ENCODE measurements around the gene UTP25.

Gene UTP25

GRCh38 chr1:209805341-209805781 is 22.4 kb upstream of the UTP25 start:
- no peak for FAIRE-seq

DNA sequence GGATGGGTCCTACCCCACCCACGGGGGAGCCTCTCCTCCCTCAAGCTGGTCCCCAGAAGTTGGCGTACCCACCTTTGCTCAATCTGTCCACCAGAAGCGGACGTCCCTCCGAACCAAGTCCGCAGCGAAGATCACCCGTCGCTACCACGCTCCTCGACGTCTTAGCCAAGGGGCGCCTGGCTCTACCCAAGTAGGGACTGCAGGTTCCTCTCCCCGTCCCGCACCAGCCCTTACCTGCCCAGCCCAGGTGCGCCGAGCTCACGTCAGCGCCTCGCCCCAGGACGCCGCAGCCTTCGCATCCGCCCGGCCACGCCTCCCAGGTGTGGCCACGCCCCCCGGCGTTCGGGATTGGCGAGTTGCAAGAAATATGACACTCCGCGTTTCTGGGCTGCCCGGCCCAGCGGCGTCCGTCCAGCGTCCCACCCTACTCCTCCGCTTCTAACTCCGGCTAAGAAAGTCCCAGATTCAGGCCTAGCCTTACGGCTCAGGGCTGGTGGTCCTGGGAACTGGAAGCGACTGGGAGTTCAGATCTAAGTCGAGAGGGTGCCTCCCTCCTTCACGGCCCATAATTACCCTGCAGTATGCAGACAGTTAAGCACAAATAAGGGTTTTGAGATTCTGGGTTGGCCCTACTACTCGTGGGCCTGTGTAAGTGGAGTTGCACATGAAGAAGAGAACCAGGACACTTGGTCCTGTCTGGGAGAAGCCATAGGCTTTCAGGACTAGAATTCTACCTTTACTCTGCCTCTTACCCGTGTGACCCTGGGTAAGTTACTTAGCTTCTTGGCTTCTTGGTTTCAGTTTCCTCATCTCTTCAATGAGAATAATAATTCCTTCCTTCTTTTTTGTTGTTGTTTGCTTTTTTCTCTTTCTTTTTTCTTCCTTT is 21.7 kb upstream of the UTP25 start, which contains the start of gene IRF6:
IRF6 (minus strand) TSS at position 268 of the 886 bp plus-strand sequence. CDS start 4,729 bp downstream, outside the sequence.
- DNase-seq (ENCODE audit: low spot score), result no peak
- FAIRE-seq, result no peak

More at GRCh38 chr1:209805341-209805781, 22.4 kb upstream of the UTP25 start:
- DNase-seq (ENCODE audit: low spot score), result no peak

DNA sequence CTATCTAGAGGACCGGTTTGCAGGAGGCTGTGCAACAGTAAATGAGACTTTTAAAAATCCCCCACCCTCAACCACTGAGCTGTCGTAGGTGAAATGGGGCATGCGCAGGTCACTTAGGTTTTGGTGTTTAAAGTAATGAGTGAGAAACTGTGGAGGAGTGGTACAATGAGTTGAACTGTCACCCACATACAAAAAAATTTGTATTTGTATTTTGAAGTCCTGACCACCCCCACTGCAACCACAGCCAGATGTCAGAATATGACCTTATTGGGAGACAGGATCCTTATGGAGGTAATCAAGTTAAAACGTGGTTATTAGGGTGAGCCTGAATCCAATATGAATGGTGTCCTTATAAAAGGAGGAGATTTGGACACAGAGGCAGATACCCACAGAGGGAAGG is 20.3 kb upstream of the UTP25 start:
- FAIRE-seq (no peak), DNase-seq (ENCODE audit: low spot score) (no peak)

- FAIRE-seq (peak; percentile 78), DNase-seq (ENCODE audit: low spot score) (peak; percentile 85)
These were observed 19.7 kb upstream of the UTP25 start for GRCh38 chr1:209808059-209808581.

DNA sequence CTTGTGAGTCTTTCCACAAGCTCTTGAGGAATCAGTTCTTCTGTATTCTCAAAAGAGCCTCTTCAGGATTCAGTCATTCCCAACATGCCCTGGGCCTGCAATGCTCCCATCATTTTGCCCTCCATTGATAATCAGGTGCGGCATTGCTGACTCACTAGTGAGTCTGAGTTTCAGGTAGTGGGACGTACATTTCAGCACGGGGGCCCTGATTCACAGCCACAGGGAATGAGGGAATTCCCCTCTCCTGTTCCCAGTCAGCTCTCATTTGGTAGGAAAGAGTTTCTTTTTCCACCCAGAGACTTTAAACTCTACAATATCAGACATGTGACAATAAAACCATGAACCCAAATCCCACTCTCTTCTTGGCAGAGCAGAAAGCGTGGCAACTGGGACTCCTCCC is 18.2 kb upstream of the UTP25 start:
- FAIRE-seq (no peak), DNase-seq (ENCODE audit: low spot score) (peak; percentile 34)

DNA sequence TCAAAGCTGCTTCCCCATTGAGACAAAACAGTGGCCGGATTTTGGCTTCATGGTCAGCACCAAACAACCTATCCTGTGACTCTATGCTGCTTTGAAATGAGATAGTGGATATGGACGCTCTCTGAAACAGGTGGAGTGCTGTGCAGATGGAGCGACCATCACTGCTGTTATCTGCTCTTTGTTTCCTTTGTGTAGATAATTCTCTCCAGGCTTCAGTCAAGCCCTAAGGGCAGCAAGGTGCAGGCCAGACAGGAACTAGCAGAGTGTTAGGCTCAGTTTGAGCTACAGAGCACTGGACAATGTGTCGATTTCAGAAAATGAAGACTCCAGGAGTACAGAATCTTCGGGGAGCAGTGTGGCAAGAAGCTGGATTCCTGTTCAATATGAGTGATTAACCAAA is 17.0 kb upstream of the UTP25 start:
- FAIRE-seq (no peak), DNase-seq (ENCODE audit: low spot score) (no peak)

DNA sequence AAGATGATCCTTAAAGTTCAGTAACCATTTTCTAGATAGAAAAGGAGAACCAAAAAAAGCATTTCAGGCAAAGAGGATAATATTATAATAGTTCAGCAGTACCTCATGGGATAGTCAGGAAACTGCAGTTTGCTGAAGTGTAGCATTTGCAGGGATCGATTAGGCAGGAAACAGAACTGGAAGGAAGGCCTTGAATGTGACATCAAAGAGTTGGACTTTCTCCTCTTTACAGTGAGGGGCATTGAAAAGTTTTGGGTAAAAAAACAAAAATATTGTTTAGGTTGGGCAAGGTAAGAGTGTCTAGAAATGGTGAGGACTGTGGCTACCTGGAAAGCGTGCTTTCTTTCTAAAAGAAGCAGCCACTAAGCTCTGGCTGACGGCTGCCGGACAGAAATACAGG is 13.9 kb upstream of the UTP25 start:
- FAIRE-seq, result no peak
- DNase-seq (ENCODE audit: low spot score), result no peak

DNA sequence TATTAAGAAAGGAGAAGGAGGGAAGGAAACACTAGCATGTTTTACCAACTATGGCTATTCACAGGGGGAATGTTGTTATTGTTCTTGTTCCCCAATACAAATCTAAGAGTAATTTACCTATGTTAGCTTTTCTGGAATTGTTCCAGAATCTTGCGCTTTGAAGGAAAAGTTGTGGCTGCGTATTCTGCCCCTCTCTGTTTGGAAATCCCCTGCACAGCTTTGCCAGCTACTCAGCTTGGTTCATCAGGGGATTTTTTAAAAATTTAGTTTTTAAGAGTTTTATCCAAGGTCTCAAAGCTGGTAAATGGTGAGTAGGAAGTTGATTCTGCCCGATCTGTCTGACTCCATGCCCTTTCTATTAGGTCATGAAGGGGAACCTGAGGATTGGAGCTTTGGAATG is 12.3 kb upstream of the UTP25 start:
- DNase-seq (ENCODE audit: low spot score) (no peak), FAIRE-seq (no peak)

GRCh38 chr1:209815931-209816341 is 11.8 kb upstream of the UTP25 start:
- FAIRE-seq (no peak), DNase-seq (ENCODE audit: low spot score) (no peak)

DNA sequence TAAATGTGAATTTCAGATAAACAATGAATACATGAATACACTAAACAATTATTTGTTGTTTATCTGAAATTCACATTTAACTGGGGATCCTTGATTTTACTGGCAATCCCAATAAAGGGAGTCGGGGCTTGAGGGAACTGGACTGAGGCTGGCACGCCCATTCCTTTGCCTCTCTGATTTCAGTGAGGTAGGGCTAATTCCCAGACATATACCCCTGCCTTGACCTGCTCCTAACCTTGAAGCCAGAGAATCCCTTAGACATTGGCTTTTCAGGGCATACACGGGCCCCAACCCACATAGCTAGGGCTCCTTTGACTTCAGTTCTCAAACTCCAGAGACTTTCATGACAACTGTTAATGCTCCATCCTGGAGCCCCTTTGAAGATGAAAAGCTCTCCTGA is 10.8 kb upstream of the UTP25 start:
- no peak for DNase-seq (ENCODE audit: low spot score)
- no peak for FAIRE-seq

GRCh38 chr1:209817691-209818090 is 10.1 kb upstream of the UTP25 start:
- DNase-seq (ENCODE audit: low spot score) (no peak), FAIRE-seq (no peak)

- no peak for DNase-seq (ENCODE audit: low spot score)
- FAIRE-seq, result no peak
These were observed 8.7 kb upstream of the UTP25 start for GRCh38 chr1:209819058-209819457.

DNA sequence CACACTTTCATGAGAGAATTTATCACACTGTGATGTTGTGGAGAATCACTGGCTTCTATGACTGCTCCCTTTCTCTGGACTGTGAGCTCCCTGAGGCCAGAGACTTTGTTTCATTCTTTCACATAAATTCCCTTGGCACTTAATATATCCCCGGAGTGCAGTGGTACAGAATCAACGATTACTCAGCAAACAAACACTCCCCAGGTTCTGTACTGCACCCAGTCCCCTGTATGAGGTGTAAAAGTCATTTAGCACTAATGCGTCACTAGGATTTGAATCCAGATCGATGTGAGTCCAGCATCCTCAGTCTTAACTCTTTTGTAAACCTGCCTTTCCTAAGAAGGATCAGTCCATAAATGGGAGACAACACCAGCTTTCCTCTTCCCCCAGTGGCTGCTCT is 6.8 kb upstream of the UTP25 start:
- no peak for FAIRE-seq
- DNase-seq (ENCODE audit: low spot score), result no peak

DNA sequence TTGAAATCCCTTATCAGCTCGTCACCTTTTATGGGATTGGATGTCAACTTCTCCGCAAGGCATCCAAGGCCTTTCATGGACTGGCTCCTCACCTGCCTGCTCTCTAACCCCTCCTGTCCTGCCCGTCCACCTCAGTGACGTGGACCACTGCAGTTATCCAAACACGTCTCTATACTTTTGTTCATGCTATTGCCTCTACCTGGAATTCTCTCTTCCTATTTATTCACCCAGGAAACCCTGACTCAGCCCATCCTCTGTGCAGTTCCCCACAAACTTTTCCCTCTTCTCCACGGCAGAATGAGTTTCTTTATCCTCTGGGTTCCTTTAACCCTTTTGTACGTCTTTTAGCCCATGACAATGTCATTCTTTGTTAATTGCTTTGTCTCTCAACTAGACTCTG is 5.1 kb upstream of the UTP25 start:
- no peak for FAIRE-seq

GRCh38 chr1:209823143-209824041 is 4.4 kb upstream of the UTP25 start:
- peak; percentile 43 for DNase-seq (ENCODE audit: low spot score)
- FAIRE-seq, result peak; percentile 58

More for the DNA sequence above, 5.1 kb upstream of the UTP25 start:
- no peak for DNase-seq (ENCODE audit: low spot score)

DNA sequence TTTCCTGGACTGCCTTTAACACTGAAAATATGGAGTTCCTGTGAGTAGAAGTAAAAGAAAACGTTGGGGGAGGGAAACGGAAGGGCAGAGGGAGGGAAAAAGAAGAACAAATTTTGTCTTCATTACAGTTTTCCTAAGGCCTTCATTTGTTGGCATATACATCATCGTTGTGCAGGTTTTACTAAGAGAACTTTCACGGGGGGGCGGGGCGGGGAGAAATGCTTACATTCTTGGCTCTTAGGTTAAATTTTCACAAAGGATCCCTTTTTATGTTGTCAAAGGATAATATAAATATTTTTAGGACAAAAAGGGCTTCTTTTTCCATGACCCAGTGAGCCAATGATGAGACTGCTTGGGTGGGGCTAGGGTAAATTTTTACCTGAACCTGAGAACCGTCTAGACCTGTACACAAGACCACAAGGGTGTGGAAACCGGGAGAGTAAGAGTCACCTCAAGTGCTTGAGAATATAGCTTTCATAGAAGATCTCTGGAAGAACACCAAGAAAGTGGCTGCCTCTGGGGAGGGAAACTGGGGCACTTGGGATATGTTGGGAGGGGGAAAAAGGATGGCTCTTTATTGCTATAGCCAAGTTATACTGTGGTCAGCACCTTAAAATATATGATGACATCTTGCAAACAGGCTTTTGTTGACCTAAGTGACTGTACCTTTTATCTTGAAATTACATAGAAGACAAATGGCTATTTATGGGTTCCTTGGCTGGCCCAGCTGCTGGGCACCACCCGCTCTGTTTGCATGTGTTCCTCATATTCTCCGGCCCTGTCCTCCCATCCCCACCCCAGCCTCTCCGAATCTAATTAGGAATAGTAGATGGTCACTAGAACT is 2.0 kb upstream of the UTP25 start:
- DNase-seq (ENCODE audit: low spot score) (no peak), FAIRE-seq (no peak)

GRCh38 chr1:209829716-209830115 is 1.9 kb downstream of the UTP25 start:
- DNase-seq (ENCODE audit: low spot score) (no peak), FAIRE-seq (no peak)

GRCh38 chr1:209830722-209831121 is 3.0 kb downstream of the UTP25 start:
- no peak for FAIRE-seq
- DNase-seq (ENCODE audit: low spot score), result no peak

DNA sequence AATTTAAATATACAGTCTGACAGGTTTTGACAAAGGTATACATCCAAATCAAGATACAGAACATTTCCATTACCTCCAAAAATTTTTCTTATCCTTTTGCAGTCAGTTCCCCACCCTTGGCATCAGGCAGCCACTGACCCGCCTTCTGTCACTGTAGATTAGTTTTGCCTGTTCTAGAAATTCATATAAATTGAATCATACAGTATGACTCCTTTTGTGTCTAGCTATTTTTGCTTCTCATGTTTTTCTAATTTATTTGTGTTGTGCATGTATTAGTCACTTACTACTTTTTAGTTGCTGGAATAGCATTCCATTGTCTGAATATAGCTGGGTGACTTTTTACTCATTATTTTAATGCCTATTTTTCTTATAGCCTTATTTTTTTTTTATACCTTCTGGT is 3.8 kb downstream of the UTP25 start:
- no peak for FAIRE-seq

GRCh38 chr1:209835782-209836298 is 8.1 kb downstream of the UTP25 start:
- FAIRE-seq, result no peak
- peak; percentile 15 for DNase-seq (ENCODE audit: low spot score)

More for the DNA sequence above, 3.8 kb downstream of the UTP25 start:
- no peak for DNase-seq (ENCODE audit: low spot score)

GRCh38 chr1:209837671-209838070 is 9.9 kb downstream of the UTP25 start:
- FAIRE-seq, result no peak
- no peak for DNase-seq (ENCODE audit: low spot score)
